NCI-H146 treated with DMSO at 0.1 percent for 48 hours (cell line): Measurements from ENCODE around the gene ADARB2.

ENCODE experiments used
- DNase-seq: peaks from one replicate; lab custom pipeline; 2025; ENCODE audit not compliant: unreplicated experiment; lab: John Stamatoyannopoulos, UW

The ADARB2 gene

DNA sequence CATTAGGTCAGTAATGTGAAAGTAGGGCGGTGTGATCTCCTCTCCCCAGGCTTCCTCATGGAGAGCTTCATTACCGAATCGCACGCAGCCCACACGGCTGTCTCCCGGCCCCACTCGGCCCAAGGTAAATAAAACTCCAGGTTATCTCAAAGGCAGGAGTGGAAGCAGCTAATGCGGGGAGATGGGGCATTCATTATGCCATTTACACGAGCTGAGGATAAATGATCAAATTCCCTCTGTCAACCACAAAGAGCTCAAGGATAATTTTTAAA lies 93.5 kb downstream of the ADARB2 start:
- no peak for DNase-seq

DNA sequence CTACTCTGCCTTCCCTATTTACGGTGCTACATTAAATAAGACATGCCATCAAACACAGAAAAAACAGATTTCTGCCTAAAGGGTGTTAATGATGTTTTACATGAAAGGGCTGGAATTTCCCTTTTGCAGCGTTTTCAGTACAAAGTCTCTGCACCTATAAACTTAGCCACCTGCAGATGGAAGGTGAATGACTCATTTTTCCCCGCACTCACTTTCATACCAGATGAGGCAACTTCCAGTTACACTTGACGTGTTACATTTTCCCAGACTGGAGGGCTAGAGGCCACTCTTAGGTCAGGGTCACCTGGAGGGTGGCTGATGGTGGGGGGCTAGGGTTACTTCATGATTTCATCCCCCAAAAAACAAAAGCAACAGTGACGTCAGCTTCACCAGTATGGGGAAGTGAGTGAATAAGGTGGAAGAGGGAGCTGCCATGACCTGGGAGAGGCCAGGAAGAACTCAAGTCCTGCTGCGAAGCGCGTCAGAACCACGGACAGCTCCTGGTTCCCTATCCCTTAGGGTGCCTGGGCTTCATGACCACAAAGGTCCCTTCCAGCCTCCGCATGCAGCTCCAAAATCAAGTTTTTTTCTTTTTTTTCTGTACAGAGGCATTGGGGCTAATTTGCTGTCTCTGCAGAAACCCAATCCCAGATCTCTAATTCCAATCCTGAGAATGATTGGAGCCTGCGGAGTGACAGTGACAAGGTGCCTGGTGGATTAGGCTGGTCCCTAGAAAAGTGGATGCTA lies 94.0 kb downstream of the ADARB2 start:
- no peak for DNase-seq

DNA sequence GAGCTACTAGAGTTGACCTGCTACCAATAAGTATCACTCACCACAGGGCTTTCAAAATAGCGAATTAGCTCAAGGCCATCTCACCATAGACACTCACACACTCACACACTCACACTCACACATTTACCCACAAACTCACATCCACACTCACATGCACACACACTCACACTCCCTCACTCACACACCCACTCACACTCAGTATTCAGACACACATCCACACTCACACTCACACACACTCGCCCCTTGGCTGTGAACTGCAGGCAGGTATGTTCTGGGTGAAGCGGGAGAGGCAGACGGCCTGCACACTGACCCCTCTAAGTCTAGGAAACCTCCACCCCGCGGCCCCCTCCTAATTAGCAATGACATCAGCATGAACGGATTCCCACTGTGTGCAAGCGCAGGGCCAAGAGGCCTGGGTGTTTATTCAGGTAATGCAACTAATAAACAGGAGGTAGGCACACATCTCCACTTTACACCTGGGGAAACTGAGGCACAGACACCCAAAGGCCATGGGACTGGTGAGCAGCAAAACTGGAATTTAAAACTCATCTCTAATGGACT lies 94.6 kb downstream of the ADARB2 start:
- no peak for DNase-seq

DNA sequence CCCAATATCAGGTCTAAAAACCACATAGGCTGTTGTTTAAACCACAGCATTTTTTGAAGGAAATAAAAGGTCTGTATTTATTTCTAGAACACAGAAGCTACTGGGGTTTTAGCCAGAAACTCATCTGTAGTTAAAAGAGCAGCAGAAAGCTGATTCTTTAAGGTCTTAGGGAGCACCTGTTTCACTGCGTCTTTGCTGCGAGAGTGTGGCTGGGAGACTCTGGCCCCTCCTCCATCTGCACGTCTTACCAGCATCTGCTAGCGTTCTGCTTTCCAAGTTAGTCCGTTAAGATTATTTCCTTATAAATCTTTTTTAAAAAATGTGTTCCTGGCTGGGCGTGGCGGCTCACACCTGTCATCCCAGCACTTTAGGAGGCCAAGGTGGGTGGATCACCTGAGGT lies 95.9 kb downstream of the ADARB2 start:
- no peak for DNase-seq

DNA sequence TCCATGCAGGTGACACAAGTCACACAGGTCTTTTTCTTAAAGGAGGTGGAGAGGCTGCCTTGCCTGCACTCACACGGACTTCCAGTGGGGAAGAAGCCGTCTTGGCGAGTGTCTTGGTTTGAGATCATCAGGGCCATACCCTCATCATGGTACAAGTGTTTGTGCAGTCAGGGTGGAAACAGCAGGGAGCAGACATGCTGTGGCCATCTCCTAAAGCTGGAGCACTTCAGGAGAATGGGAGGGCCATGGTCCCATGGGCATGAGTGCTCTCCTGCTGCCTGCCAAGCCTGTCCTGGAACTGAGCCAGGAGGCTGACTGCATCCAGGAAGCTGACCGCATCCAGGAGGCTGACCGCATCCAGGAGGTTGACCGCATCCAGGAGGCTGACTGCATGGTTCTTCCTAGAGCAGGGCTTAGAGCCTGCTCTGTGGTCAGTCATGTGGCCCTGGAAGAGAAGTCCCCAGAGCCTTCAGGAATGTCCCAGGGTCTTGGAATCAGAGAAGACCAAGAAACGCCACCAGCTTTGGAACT lies 98.4 kb downstream of the ADARB2 start:
- no peak for DNase-seq

DNA sequence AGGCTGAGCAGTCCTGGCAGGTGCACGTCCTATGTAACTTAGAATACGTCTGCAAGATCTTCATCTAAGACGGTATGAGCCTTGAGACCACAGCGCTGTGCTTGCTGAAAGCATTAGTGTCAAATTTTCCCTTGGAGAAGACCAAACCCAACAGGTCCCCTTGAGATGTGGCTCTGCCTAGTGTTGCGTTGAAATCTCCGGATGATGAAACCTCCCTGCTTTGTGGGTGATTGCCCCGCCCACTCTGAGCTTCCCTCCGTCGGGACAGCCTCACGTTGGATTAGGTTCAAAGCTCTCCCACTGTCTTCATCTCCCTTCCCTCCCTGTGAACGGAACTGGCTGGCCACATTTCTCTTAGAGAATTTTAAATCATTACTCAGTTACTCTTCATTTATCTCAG lies 102.0 kb downstream of the ADARB2 start:
- DNase-seq: no peak

DNA sequence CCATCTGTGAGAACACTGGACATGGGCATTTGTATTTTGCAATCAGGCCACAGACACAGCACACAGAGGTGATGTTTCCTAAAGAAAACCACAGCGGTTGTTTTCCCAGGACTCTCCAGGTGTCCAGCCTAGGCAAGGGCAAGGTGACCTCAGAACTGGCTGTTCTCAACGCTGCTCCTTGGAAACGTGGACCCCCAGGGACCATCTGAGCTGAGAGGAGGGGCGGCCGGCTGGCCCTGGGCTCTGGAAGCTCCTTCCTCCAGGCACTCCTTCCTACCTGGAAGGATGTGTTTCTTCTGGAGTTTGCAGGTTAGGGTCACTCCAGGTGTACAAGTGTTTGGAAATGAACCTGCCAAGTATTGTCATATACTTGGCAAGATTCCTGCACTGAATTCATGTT lies 103.1 kb downstream of the ADARB2 start:
- DNase-seq: no peak

DNA sequence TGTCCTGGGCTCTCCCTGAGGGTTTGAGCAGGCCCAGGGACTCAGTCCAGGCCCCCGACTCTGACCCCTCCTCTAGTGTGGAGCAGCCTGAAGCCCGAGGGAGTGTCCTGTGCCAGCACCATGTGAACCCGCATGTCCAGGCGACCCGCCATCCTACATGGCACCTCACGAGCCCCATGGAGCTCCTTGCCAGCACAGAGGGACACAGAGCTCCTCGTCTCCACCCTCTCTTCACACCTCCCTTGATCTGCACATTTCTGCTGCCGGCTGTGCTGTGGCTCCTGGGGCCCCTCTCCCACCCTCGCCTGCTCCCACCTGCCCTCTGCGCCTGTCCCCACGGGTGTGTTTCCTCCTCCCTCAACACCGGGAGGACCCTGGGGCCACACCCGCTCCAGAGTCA lies 103.5 kb downstream of the ADARB2 start:
- no peak for DNase-seq

DNA sequence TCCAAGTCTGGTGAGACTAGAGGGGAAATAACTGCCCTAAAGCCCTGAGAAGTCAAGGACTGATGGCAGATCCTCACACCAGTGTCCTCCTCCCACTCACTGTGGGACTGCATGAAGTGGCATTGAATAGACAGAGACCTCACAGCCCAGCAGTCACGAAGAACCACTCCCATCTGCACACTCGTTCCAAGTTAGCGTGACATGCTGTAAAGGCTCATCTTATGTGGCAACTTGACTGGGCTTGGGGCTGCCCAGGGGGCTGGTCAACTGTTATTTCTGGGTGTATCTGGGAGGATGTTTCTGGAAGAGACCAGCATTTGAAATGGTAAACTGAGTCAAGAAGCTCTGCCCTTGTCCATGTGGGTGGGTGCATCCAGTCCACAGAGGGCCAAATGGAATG lies 104.7 kb downstream of the ADARB2 start:
- no peak for DNase-seq

DNA sequence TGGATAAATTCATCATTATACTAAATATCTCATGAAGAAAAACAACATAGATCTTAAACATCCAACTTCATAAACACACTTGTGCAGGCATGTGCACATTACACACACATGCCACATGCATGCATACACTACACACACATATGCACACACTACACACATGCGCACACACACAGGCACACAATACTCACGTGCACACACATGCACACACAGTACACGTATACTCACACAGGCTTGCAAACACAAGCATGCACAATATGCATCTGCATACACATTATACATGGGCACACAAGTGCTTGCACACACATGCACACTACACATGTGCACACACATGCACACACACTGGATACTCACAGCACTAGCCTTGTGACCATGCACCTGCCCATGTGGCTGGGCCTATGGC lies 105.2 kb downstream of the ADARB2 start:
- no peak for DNase-seq

DNA sequence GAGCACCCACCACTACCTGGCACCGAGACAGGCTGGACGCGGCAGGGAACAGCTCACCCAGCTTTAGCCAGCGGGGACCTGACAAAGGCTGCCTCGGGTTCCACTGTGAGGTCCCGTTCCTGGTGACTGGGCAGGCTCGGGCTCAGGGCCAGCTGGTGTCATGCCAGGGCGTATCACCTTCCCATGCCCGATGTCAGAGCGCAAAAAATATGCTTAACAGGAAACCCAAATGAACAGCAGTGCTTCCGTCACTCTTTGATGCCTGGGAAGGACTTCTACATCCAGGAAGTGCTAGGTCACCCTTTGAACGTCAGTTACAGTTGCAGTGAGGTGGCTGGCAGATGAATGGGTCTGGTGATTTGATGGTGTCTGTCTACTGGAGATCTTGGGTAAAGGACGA lies 106.0 kb downstream of the ADARB2 start:
- no peak for DNase-seq

DNA sequence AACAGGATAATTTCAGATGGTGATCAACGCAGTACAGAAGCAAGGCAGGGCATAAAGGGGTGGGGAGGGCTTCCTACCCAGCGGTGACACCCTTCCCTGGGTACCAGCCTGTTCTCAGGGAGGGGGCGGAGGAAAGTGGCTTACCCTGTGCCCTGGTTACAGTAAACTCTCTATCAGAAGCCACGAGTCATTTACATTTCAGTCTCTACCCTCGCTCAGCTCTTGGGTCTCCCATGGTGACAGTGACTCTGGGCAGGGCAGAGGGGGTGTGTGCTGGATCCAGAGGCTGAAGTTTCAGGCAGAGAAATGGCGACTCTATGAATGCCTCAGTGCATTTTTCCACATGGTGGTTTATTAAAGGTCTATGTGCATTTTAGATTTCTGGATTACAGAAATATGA lies 107.0 kb downstream of the ADARB2 start:
- no peak for DNase-seq

DNA sequence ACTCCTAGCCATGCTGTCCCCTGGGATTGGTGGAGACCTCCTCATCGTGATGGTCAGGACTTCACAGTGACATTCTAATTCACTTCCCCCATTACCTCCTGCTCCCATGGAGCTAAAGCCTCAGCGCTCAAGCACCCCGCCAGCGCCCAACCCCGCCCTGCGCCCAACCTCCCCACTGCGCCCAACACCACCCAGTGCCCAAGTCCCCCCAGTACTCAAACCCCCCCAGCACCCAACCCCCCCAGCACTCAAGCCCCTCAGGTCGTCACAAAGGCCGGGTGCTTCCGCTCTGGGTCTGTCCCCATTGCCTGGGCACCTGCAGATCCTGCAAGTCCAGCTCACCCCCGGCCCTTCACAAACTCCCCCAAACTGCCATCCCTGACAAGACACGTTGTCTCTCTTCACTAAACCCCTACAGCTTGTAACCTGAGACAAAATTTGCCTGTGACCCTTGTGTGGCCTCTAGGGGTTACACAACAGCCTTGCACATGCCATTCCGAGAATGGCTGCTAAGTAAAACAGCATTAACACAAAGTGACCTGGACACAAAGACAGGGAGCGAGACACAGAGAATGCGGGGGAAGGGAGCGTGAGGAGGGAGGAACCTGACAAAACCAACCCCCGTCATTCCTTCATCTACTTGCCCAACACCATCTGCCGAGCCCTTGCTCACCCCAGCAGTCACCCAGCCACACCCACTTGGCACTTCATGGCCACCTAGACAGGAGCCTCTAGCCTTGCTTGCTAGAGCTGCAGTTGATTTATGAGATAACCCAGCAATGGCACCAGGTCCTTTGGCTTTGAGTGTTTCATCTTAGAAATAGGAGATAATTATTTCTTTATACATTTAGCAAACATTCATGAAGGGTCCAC lies 107.8 kb downstream of the ADARB2 start:
- DNase-seq: no peak

DNA sequence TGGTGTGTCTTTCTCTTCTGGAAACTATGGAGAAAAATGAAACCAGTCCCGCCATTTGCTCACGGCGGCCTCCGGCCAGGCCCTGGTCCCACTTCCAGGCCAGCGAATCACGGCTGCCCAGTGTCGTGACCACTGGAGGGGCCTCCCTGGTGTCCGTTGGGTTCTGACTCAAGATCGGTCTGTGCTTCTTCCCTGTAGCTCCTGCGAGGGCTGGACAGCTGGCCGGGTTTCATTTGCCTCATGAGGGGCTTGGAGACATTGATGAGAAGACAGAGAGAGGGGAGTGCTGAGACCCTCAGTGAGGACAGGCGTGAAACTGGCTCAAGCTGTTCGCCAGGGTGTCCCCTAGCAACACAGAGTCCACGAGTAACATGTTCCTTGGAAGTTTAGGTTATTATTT lies 108.6 kb downstream of the ADARB2 start:
- DNase-seq: no peak

DNA sequence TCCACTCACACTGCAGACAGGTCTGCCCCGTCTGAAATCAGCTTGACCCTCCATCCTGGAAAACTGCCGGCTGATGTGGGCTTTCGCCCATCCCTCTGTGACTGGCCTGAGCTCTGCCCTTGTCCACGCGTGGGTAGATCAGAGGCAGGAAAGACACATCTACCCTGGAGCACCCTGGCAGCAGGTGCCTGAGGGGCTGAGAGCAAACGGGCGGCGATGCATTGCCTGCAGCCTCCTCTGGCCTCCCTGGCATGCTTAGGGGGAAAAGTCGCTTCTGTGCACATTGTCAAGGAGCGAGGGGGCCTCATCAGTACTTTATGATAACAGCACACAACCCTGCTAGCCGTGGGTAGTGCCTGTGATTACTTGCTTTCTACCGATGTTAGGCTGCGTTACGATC lies 109.4 kb downstream of the ADARB2 start:
- DNase-seq: no peak

DNA sequence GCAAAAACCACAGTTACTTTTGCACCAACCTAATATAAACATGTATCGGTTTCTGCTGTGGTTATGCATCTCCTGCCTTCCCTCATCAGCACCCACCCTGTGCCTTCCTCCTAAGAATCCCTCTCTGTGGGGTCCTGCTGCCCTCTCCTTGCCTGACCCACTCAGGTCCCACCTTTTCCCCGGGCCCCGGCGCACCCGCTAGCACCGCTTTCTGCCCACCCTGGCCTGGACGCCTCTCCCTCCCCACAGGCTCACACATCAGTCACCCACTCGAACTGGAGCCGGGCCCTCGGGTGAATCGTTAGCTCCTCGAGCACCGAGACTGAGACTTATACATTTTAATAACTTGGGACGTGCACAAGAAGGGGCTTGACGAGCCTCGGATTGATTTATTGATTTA lies 110.5 kb downstream of the ADARB2 start:
- no peak for DNase-seq

DNA sequence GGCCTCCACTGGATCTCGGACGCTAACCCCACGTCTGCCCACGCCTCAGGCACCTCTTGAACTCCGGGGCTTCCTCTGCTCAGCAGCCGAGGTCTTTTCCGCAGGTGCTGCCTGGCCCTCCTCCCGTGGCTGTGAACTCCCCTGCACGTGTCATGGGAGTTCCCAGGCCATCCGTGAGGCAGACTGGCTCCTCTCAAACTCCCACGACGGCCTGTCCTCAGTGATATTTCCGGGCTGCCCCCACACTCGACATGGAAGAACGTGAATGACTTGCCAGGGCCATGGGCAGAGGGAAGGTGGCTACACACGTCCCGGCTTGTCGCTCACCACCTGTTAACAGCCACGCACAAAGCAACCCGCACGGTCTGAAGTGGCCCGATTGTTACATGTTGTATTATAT lies 110.9 kb downstream of the ADARB2 start:
- DNase-seq: no peak

DNA sequence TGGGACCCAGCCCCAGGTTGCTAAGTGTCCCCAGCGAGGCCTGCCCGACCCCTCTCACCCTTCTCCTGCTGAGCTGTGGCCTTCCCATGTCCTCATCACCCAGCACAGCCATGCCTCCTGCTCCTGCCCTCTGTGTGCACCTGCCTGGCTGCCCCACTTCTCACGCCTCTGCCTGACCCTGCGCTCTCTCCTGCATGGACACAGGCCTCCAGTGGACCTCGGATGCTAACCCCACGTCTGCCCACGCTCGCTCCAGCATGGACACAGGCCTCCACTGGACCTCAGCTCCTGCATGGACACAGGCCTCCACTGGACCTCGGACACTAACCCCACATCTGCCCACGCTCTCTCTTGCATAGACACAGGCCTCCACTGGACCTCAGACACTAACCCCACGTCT lies 111.6 kb downstream of the ADARB2 start:
- no peak for DNase-seq

DNA sequence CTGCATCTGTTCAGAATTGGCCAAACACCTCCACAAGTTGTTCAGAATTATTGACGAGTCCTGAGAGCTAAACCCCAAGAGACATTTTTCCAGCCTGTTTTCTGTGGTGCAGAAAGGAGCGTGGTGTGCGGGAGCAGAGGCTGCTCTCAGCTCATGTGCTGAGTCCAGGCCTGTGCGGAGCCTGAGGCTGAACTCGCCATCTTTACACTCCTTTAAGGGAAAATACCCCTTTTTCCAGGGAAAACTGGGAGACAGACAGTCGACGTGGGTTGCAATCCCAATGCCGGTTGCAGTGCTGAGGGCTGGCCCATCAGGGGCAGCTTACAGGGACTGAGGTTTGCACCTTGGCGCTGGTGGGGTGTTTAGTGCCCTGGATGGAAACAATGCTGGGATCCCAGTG lies 112.2 kb downstream of the ADARB2 start:
- DNase-seq: no peak

DNA sequence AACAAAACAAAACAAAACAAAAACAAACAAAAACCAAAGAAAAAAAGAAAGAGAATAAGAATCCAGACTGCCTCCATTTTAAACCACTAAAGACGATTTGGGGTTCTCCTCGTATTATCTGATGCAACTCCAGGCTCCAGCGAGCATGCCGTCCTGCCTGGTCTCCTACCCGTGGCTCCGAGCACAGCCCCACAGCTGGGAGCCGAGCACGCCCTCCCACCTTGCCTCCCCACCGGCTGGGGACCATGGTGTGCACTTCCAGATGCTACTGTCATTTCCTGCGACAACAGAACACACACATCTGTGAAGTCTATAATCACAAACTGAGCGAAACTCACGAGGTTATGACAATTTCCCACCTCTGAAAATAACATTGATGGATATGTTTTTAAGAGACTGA lies 113.1 kb downstream of the ADARB2 start:
- no peak for DNase-seq

DNA sequence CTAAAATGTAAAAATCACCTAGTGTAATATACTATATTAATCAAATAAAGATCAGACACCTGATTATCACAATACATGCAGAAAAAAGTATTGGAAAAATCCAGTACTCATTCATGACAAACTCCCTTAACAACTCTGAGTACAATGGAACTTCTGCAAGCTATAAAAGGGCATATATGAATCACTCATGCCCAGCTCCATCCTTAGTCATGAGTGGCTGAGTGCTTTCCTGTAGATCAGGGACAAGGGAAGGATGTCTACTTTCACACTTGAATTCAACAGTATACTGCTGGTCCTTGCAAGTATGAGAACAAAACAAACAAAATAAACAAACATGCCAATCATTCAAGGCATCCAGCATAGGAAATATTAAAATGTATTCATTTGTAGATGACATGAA lies 116.5 kb downstream of the ADARB2 start:
- DNase-seq: no peak
